ENCODE data around the gene SDR42E1. TPM values are rescaled to one million over a fixed set of nuclear protein-coding genes. Genes with fewer than 3 reads are reported as not detected.
"Not testable (repeated sequence)": the region's sequence is repeated elsewhere in the genome, so short reads cannot be mapped to it uniquely, and the experiment has no call there.

SDR42E1 gene
- total RNA-seq, 2 experiments from 2014 or later, result 10.2 to 11.5 TPM

- peak overlapping the region; percentile 85 for H3K4me3 Mint-ChIP-seq
- CTCF ChIA-PET, H3K27ac Mint-ChIP-seq, POLR2A ChIA-PET, H3K27me3 Mint-ChIP-seq, DNase-seq: not testable (repeated sequence)
- H3K9me3 Mint-ChIP-seq, result peaks cover 22% of the 10 kb centered on the region
- peaks cover 31% of the 10 kb centered on the region for H3K36me3 Mint-ChIP-seq (ENCODE audit: low read depth)
- peaks cover 16% of the 10 kb centered on the region for H3K4me1 Mint-ChIP-seq
Observed at GRCh38 chr16:82009789-82010188, 1.5 kb downstream of the SDR42E1 start.

- Mint-ChIP-seq H3K36me3 (ENCODE audit: low read depth) (peaks cover 34% of the 10 kb centered on the region), H3K4me3 (no peak overlapping the region), H3K4me1 (peaks cover 18% of the 10 kb centered on the region), H3K9me3 (peaks cover 22% of the 10 kb centered on the region), H3K27ac (no peak overlapping the region), H3K27me3 (peaks cover 5% of the 10 kb centered on the region)
- DNase-seq, result no peak
- CTCF ChIA-PET, result no interaction called here
- POLR2A ChIA-PET, result no interaction called here
Observed at GRCh38 chr16:82008957-82009592, 2.2 kb downstream of the SDR42E1 start.

GRCh38 chr16:82007189-82007588 lies 4.1 kb downstream of the SDR42E1 start:
- CTCF ChIA-PET, result no interaction called here
- Mint-ChIP-seq H3K4me1 (peaks cover 18% of the 10 kb centered on the region), H3K36me3 (ENCODE audit: low read depth) (peaks cover 39% of the 10 kb centered on the region), H3K4me3 (no peak overlapping the region), H3K9me3 (peaks cover 20% of the 10 kb centered on the region), H3K27me3 (no peaks in the 10 kb centered on the region), H3K27ac (no peak overlapping the region)
- DNase-seq, result no peak
- POLR2A ChIA-PET, result no interaction called here

- H3K9me3 Mint-ChIP-seq, result peaks cover 20% of the 10 kb centered on the region
- CTCF ChIA-PET, result no interaction called here
Observed at GRCh38 chr16:82006036-82006435, 5.2 kb downstream of the SDR42E1 start.

GRCh38 chr16:82005027-82005830 lies 6.0 kb downstream of the SDR42E1 start:
- H3K4me1 Mint-ChIP-seq, result peaks cover 7% of the 10 kb centered on the region
- DNase-seq, result no peak
- ChIA-PET POLR2A (no interaction called here), CTCF (no interaction called here)
- no peak overlapping the region for H3K4me3 Mint-ChIP-seq
- peaks cover 20% of the 10 kb centered on the region for H3K9me3 Mint-ChIP-seq
- no peak overlapping the region for H3K27ac Mint-ChIP-seq
- no peaks in the 10 kb centered on the region for H3K27me3 Mint-ChIP-seq
- peaks cover 37% of the 10 kb centered on the region for H3K36me3 Mint-ChIP-seq (ENCODE audit: low read depth)

More at GRCh38 chr16:82006036-82006435, 5.2 kb downstream of the SDR42E1 start:
- POLR2A ChIA-PET, result no interaction called here
- H3K27me3 Mint-ChIP-seq, result no peaks in the 10 kb centered on the region
- no peak overlapping the region for H3K27ac Mint-ChIP-seq
- DNase-seq, result no peak
- no peak overlapping the region for H3K4me3 Mint-ChIP-seq
- H3K36me3 Mint-ChIP-seq (ENCODE audit: low read depth), result peaks cover 40% of the 10 kb centered on the region
- H3K4me1 Mint-ChIP-seq, result peaks cover 15% of the 10 kb centered on the region

GRCh38 chr16:82004601-82005000 lies 6.7 kb downstream of the SDR42E1 start:
- ChIA-PET CTCF (no interaction called here), POLR2A (no interaction called here)
- Mint-ChIP-seq H3K27me3 (no peaks in the 10 kb centered on the region), H3K4me3 (no peak overlapping the region), H3K4me1 (peaks cover 6% of the 10 kb centered on the region), H3K27ac (no peak overlapping the region), H3K36me3 (ENCODE audit: low read depth) (peaks cover 37% of the 10 kb centered on the region), H3K9me3 (peaks cover 15% of the 10 kb centered on the region)
- DNase-seq, result no peak

GRCh38 chr16:82002831-82003230 lies 8.4 kb downstream of the SDR42E1 start:
- Mint-ChIP-seq H3K4me1 (peaks cover 6% of the 10 kb centered on the region), H3K4me3 (no peak overlapping the region)
- CTCF ChIA-PET, result no interaction called here

GRCh38 chr16:81997738-81998137 lies 13.5 kb downstream of the SDR42E1 start:
- Mint-ChIP-seq H3K27me3 (no peaks in the 10 kb centered on the region), H3K4me3 (no peak overlapping the region), H3K4me1 (peaks cover 3% of the 10 kb centered on the region), H3K36me3 (ENCODE audit: low read depth) (peaks cover 28% of the 10 kb centered on the region), H3K9me3 (no peaks in the 10 kb centered on the region), H3K27ac (no peak overlapping the region)
- no peak for DNase-seq
- ChIA-PET CTCF (no interaction called here), POLR2A (no interaction called here)

More at GRCh38 chr16:82002831-82003230, 8.4 kb downstream of the SDR42E1 start:
- Mint-ChIP-seq H3K27ac (no peak overlapping the region), H3K27me3 (no peaks in the 10 kb centered on the region), H3K36me3 (ENCODE audit: low read depth) (peaks cover 37% of the 10 kb centered on the region), H3K9me3 (peaks cover under 1% of the 10 kb centered on the region)
- DNase-seq, result no peak
- POLR2A ChIA-PET, result no interaction called here

GRCh38 chr16:81996664-81997509 lies 14.4 kb downstream of the SDR42E1 start:
- POLR2A ChIA-PET, result no interaction called here
- no peak overlapping the region for H3K4me3 Mint-ChIP-seq

GRCh38 chr16:81995651-81996050 lies 15.6 kb downstream of the SDR42E1 start:
- Mint-ChIP-seq H3K27ac (no peak overlapping the region), H3K4me1 (no peaks in the 10 kb centered on the region), H3K9me3 (no peaks in the 10 kb centered on the region), H3K4me3 (no peak overlapping the region), H3K27me3 (no peaks in the 10 kb centered on the region), H3K36me3 (ENCODE audit: low read depth) (peaks cover 22% of the 10 kb centered on the region)
- CTCF ChIA-PET, result no interaction called here
- no peak for DNase-seq
- POLR2A ChIA-PET, result no interaction called here

More at GRCh38 chr16:81996664-81997509, 14.4 kb downstream of the SDR42E1 start:
- no peak overlapping the region for H3K27ac Mint-ChIP-seq
- no peaks in the 10 kb centered on the region for H3K27me3 Mint-ChIP-seq
- DNase-seq, result no peak
- H3K36me3 Mint-ChIP-seq (ENCODE audit: low read depth), result peaks cover 28% of the 10 kb centered on the region
- CTCF ChIA-PET, result no interaction called here
- H3K4me1 Mint-ChIP-seq, result peaks cover 1% of the 10 kb centered on the region
- H3K9me3 Mint-ChIP-seq, result no peaks in the 10 kb centered on the region

- no peaks in the 10 kb centered on the region for H3K4me1 Mint-ChIP-seq
- no peak overlapping the region for H3K27ac Mint-ChIP-seq
- no peak for DNase-seq
- POLR2A ChIA-PET, result no interaction called here
- peaks cover 15% of the 10 kb centered on the region for H3K36me3 Mint-ChIP-seq (ENCODE audit: low read depth)
- H3K4me3 Mint-ChIP-seq, result no peak overlapping the region
- CTCF ChIA-PET, result no interaction called here
- H3K27me3 Mint-ChIP-seq, result no peaks in the 10 kb centered on the region
- H3K9me3 Mint-ChIP-seq, result no peaks in the 10 kb centered on the region
Observed at GRCh38 chr16:81994485-81994884, 16.8 kb downstream of the SDR42E1 start.

GRCh38 chr16:81992859-81993258 lies 18.4 kb downstream of the SDR42E1 start:
- Mint-ChIP-seq H3K4me3 (no peak overlapping the region), H3K9me3 (no peaks in the 10 kb centered on the region), H3K36me3 (ENCODE audit: low read depth) (peaks cover 3% of the 10 kb centered on the region), H3K4me1 (no peaks in the 10 kb centered on the region), H3K27me3 (no peaks in the 10 kb centered on the region), H3K27ac (no peak overlapping the region)
- CTCF ChIA-PET, result no interaction called here
- POLR2A ChIA-PET, result no interaction called here
- DNase-seq, result no peak

- ChIA-PET POLR2A (no interaction called here), CTCF (no interaction called here)
- Mint-ChIP-seq H3K27me3 (peaks cover 4% of the 10 kb centered on the region), H3K4me1 (no peaks in the 10 kb centered on the region), H3K9me3 (no peaks in the 10 kb centered on the region), H3K4me3 (no peak overlapping the region), H3K27ac (no peak overlapping the region), H3K36me3 (ENCODE audit: low read depth) (no peaks in the 10 kb centered on the region)
- DNase-seq, result no peak
Observed at GRCh38 chr16:81987706-81988105, 23.6 kb downstream of the SDR42E1 start.
